K562 (cell line): ENCODE results near the gene XPC. TPM values are rescaled to one million over a fixed set of nuclear protein-coding genes. Genes with fewer than 3 reads are reported as not detected.

Experiments used
- FOXJ3 ChIP-seq: sonication (generic); formaldehyde crosslinking; IDR thresholded peaks from 2 replicates; pipeline ENCODE4 v1.4.0; 2020; ENCODE audit warnings: mild to moderate bottlenecking, missing genetic modification reagents
- MTA2 ChIP-seq: fragments of 450-650 bp; IDR thresholded peaks from 2 replicates; pipeline ENCODE4 v1.6.1; 2016; ENCODE audit warnings: low read depth
- MXI1 ChIP-seq: IDR thresholded peaks from 2 replicates; pipeline ENCODE4 v1.6.1; 2011; ENCODE audit warnings: low read depth, mild to moderate bottlenecking, improper control_type of control experiment, low read length
- RBM22 ChIP-seq: fragments of 200-400 bp; formaldehyde crosslinking; IDR thresholded peaks from 2 replicates; pipeline ENCODE4 v1.6.1; 2018; ENCODE audit warnings: low read length, low read depth; ENCODE audit not compliant: poor library complexity, severe bottlenecking
- ZBTB8A ChIP-seq: fragments of 450-650 bp; IDR thresholded peaks from 2 replicates; pipeline ENCODE4 v1.6.1; 2018; ENCODE audit warnings: mild to moderate bottlenecking, moderate library complexity; ENCODE audit not compliant: partially characterized antibody
- ZSCAN32 ChIP-seq: fragments of 450-650 bp; formaldehyde crosslinking; IDR thresholded peaks from 2 replicates; pipeline ENCODE4 v1.4.0; 2020; ENCODE audit warnings: mild to moderate bottlenecking, moderate library complexity
- polyA plus RNA-seq, 8 experiments: library from polyadenylated mRNA; depleted of rRNA in 4 of 8; stranded (reverse) in 5 of 8; unstranded in 3 of 8; fragments of >200 nt; fragmentation: Nextera tagmentation in 2 of 8; fragmentation: Illumina TruSeq in 1 of 8; extraction: Ambion mirVana in 2 of 8; extraction: Trizol in 1 of 8; gene quantifications; 2 replicates each; pipeline versions ENCODE4 v1.2.1 to v1.2.3, GENCODE V29; 2011 to 2014; ENCODE audit warnings: inconsistent platforms in 1 of 8, missing spikeins in 1 of 8
- total RNA-seq, 7 experiments: library from RNA; depleted of rRNA in 6 of 7; stranded (reverse); fragments of >200 nt in 6 of 7; fragmentation: Illumina TruSeq in 2 of 7; extraction: Trizol in 2 of 7; gene quantifications; 2 replicates each; pipeline versions ENCODE4 v1.2.1 to v1.2.3, GENCODE V29; 2011 to 2021; ENCODE audit warnings: low replicate concordance in 1 of 7
- TF ChIP-seq, protein P1 (sequence below), 2 experiments: fragments of 450-650 bp; formaldehyde crosslinking in 1 of 2; IDR thresholded peaks; 2 replicates each; pipeline versions ENCODE4 v1.4.0 to v1.6.1; 2014 to 2020; ENCODE audit warnings: mild to moderate bottlenecking in 2 of 2, borderline replicate concordance in 1 of 2, low read depth in 1 of 2
- TF ChIP-seq, protein P2 (sequence below): fragments of 150-350 bp; conservative IDR thresholded peaks from 2 replicates; pipeline ENCODE4 v1.6.1; 2014; ENCODE audit warnings: low read length
- TF ChIP-seq, protein P3 (sequence below): fragments of 450-650 bp; IDR thresholded peaks from 2 replicates; pipeline ENCODE4 v1.6.1; 2016; ENCODE audit warnings: low read depth

Gene XPC
- total and polyA plus RNA-seq, 9 of the 15 experiments (the other 6 are each of a cell fraction or from before 2014, with no cell fraction given), result 3.8 to 54.7 (median 41.3) TPM

DNA sequence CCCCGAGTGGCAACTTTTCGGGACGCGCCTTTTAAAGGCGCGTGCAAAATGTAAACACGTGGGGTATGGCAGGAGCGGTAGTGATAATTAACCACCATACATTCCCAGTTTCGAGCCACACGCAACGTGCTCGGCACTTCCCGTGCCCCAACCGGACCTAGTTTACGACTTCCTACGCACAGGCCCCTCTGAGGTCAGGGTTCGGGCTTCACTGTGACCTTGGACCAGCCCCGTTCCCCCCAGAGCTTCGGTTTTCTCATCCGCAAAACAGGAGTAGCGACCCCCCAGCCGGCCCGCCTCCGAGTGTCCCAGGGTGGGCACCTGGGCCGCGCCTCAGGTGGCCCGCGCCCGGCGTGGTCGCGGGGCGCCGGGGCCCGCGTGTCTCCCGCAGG lies 54.2 kb downstream of the XPC start (continued):
- TF ChIP-seq, protein P1, sequence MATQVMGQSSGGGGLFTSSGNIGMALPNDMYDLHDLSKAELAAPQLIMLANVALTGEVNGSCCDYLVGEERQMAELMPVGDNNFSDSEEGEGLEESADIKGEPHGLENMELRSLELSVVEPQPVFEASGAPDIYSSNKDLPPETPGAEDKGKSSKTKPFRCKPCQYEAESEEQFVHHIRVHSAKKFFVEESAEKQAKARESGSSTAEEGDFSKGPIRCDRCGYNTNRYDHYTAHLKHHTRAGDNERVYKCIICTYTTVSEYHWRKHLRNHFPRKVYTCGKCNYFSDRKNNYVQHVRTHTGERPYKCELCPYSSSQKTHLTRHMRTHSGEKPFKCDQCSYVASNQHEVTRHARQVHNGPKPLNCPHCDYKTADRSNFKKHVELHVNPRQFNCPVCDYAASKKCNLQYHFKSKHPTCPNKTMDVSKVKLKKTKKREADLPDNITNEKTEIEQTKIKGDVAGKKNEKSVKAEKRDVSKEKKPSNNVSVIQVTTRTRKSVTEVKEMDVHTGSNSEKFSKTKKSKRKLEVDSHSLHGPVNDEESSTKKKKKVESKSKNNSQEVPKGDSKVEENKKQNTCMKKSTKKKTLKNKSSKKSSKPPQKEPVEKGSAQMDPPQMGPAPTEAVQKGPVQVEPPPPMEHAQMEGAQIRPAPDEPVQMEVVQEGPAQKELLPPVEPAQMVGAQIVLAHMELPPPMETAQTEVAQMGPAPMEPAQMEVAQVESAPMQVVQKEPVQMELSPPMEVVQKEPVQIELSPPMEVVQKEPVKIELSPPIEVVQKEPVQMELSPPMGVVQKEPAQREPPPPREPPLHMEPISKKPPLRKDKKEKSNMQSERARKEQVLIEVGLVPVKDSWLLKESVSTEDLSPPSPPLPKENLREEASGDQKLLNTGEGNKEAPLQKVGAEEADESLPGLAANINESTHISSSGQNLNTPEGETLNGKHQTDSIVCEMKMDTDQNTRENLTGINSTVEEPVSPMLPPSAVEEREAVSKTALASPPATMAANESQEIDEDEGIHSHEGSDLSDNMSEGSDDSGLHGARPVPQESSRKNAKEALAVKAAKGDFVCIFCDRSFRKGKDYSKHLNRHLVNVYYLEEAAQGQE (IDR thresholded peaks at IDR 0.05; ENCODE audit: borderline replicate concordance), result no peak
- TF ChIP-seq, protein P1 (CRISPR knock-in tag; IDR thresholded peaks at IDR 0.05; ENCODE audit: low read depth), result no peak
- TF ChIP-seq, protein P2, sequence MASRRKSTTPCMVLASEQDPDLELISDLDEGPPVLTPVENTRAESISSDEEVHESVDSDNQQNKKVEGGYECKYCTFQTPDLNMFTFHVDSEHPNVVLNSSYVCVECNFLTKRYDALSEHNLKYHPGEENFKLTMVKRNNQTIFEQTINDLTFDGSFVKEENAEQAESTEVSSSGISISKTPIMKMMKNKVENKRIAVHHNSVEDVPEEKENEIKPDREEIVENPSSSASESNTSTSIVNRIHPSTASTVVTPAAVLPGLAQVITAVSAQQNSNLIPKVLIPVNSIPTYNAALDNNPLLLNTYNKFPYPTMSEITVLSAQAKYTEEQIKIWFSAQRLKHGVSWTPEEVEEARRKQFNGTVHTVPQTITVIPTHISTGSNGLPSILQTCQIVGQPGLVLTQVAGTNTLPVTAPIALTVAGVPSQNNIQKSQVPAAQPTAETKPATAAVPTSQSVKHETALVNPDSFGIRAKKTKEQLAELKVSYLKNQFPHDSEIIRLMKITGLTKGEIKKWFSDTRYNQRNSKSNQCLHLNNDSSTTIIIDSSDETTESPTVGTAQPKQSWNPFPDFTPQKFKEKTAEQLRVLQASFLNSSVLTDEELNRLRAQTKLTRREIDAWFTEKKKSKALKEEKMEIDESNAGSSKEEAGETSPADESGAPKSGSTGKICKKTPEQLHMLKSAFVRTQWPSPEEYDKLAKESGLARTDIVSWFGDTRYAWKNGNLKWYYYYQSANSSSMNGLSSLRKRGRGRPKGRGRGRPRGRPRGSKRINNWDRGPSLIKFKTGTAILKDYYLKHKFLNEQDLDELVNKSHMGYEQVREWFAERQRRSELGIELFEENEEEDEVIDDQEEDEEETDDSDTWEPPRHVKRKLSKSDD, result no peak
- TF ChIP-seq MTA2 (no peak), FOXJ3 (CRISPR knock-in tag) (no peak), RBM22 (peak; percentile 37), ZBTB8A (no peak), ZSCAN32 (CRISPR knock-in tag) (no peak), MXI1 (peak; percentile 91)
- TF ChIP-seq, protein P3, sequence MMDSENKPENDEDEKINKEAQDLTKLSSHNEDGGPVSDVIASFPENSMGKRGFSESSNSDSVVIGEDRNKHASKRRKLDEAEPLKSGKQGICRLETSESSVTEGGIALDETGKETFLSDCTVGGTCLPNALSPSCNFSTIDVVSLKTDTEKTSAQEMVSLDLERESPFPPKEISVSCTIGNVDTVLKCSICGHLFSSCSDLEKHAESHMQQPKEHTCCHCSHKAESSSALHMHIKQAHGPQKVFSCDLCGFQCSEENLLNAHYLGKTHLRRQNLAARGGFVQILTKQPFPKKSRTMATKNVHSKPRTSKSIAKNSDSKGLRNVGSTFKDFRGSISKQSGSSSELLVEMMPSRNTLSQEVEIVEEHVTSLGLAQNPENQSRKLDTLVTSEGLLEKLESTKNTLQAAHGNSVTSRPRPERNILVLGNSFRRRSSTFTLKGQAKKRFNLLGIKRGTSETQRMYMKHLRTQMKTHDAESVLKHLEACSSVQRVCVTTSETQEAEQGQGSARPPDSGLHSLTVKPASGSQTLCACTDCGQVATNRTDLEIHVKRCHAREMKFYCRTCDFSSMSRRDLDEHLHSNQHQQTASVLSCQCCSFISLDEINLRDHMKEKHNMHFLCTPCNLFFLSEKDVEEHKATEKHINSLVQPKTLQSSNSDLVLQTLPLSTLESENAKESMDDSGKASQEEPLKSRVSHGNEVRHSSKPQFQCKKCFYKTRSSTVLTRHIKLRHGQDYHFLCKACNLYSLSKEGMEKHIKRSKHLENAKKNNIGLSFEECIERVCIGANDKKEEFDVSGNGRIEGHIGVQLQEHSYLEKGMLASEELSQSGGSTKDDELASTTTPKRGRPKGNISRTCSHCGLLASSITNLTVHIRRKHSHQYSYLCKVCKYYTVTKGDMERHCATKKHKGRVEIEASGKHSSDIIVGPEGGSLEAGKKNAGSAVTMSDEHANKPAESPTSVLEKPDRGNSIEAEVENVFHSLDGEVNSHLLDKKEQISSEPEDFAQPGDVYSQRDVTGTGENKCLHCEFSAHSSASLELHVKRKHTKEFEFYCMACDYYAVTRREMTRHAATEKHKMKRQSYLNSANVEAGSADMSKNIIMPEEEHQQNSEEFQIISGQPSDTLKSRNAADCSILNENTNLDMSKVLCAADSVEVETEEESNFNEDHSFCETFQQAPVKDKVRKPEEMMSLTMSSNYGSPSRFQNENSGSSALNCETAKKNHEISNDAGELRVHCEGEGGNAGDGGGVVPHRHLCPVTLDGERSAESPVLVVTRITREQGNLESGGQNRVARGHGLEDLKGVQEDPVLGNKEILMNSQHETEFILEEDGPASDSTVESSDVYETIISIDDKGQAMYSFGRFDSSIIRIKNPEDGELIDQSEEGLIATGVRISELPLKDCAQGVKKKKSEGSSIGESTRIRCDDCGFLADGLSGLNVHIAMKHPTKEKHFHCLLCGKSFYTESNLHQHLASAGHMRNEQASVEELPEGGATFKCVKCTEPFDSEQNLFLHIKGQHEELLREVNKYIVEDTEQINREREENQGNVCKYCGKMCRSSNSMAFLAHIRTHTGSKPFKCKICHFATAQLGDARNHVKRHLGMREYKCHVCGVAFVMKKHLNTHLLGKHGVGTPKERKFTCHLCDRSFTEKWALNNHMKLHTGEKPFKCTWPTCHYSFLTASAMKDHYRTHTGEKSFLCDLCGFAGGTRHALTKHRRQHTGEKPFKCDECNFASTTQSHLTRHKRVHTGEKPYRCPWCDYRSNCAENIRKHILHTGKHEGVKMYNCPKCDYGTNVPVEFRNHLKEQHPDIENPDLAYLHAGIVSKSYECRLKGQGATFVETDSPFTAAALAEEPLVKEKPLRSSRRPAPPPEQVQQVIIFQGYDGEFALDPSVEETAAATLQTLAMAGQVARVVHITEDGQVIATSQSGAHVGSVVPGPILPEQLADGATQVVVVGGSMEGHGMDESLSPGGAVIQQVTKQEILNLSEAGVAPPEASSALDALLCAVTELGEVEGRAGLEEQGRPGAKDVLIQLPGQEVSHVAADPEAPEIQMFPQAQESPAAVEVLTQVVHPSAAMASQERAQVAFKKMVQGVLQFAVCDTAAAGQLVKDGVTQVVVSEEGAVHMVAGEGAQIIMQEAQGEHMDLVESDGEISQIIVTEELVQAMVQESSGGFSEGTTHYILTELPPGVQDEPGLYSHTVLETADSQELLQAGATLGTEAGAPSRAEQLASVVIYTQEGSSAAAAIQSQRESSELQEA, result no peak
